GM12878 (cell line): ENCODE results near the gene IGFBP2. TPM values are rescaled to one million over a fixed set of nuclear protein-coding genes. Genes with fewer than 3 reads are reported as not detected.

Experiments used
- ATAC-seq: fragments of 200-7000 bp; cut with Tn5 transposase; 3 replicates; pipeline ENCODE4 v1.9.1; 2020; ENCODE audit warnings: mild to moderate bottlenecking, moderate library complexity
- BruUV-seq: library from RNA; stranded (reverse); fragments of 400-500 nt; replicated peaks from 2 replicates; lab custom pipeline; 2021; lab: Mats Ljungman, UMichigan
- CTCF ChIA-PET: fragments of 300-600 bp; sonication (Branson Sonifier 250); formaldehyde crosslinking; extraction: SDS; loops from one replicate; lab custom pipeline; 2021; ENCODE audit warnings: inconsistent platforms; lab: Yijun Ruan, JAX
- POLR2A ChIA-PET: fragments of 350-600 bp; formaldehyde crosslinking; extraction: SDS; loops from one replicate; lab custom pipeline; 2021; ENCODE audit warnings: inconsistent platforms; lab: Charles Lee
- RAD21 ChIA-PET: fragments of 300-600 bp; sonication (Branson Sonifier 250); formaldehyde crosslinking; loops from one replicate; lab custom pipeline; 2023; ENCODE audit warnings: antibody characterized with exemption; ENCODE audit not compliant: unreplicated experiment; lab: Charles Lee
- SMC1A ChIA-PET: fragments of 300-600 bp; sonication (Branson Sonifier 250); formaldehyde crosslinking; loops from one replicate; lab custom pipeline; 2023; ENCODE audit not compliant: unreplicated experiment, uncharacterized antibody; lab: Charles Lee
- DNase-seq: peaks from one replicate; pipeline ENCODE4 v3.0.0-alpha.2; 2011; ENCODE audit warnings: low read depth, low spot score
- FAIRE-seq: peaks from 3 replicates; lab custom pipeline; 2011; peaks lifted over from hg19 to GRCh38; lab: Jason Lieb, UNC
- H2AFZ ChIP-seq: 2 replicates; pipeline ENCODE4 v1.6.0; 2011; ENCODE audit warnings: low read depth, low read length, control low read depth; ENCODE audit not compliant: control insufficient read depth
- H3K27ac ChIP-seq: 2 replicates; pipeline ENCODE4 v1.5.1; 2011; ENCODE audit warnings: control low read depth; ENCODE audit not compliant: control insufficient read depth, insufficient read depth
- H3K27me3 ChIP-seq, 2 experiments: replicated peaks in 1 of 2; 2 replicates each; pipeline versions ENCODE4 v1.6.0 to v1.6.1; 2011; ENCODE audit warnings: low read length in 1 of 2; ENCODE audit not compliant: control insufficient read depth in 2 of 2, insufficient read depth in 2 of 2
- H3K36me3 ChIP-seq, 2 experiments: 2 replicates each; pipeline ENCODE4 v1.5.1; 2011; ENCODE audit warnings: low read length in 1 of 2; ENCODE audit not compliant: control insufficient read depth in 2 of 2, insufficient read depth in 2 of 2
- H3K4me1 ChIP-seq: 2 replicates; pipeline ENCODE4 v1.6.1; 2011; ENCODE audit warnings: mild to moderate bottlenecking, low read length, moderate library complexity, mixed read lengths; ENCODE audit not compliant: control insufficient read depth, insufficient read depth
- H3K4me2 ChIP-seq: 2 replicates; pipeline ENCODE4 v1.6.0; 2011; ENCODE audit warnings: control low read depth; ENCODE audit not compliant: control insufficient read depth, insufficient read depth
- H3K4me3 ChIP-seq: fragments of 200-600 bp; sonication (generic); 2 replicates; pipeline ENCODE4 v1.5.1; 2016
- H3K79me2 ChIP-seq: 2 replicates; pipeline ENCODE4 v1.6.0; 2011; ENCODE audit warnings: low read length; ENCODE audit not compliant: control insufficient read depth, insufficient read depth
- H3K9ac ChIP-seq: 2 replicates; pipeline ENCODE4 v1.8.0; 2011; ENCODE audit warnings: low read length, control low read depth, mixed read lengths; ENCODE audit not compliant: control insufficient read depth, insufficient read depth
- H3K9me3 ChIP-seq: replicated peaks from 3 replicates; pipeline ENCODE4 v1.5.1; 2011; ENCODE audit warnings: mild to moderate bottlenecking, low read length; ENCODE audit not compliant: control insufficient read depth, insufficient read depth
- H4K20me1 ChIP-seq: 2 replicates; pipeline ENCODE4 v1.6.0; 2011; ENCODE audit not compliant: control insufficient read depth, insufficient read depth
- ATF3 ChIP-seq: IDR thresholded peaks from 2 replicates; pipeline ENCODE4 v1.6.1; 2011; ENCODE audit warnings: low read depth, mild to moderate bottlenecking, low read length, moderate library complexity, borderline replicate concordance; ENCODE audit errors: extremely low read depth
- CREM ChIP-seq: IDR thresholded peaks from 2 replicates; pipeline ENCODE4 v1.6.1; 2014; ENCODE audit warnings: antibody characterized with exemption, low read depth
- RAD21 ChIP-seq: IDR thresholded peaks from 2 replicates; pipeline ENCODE4 v1.6.1; 2011; ENCODE audit warnings: mild to moderate bottlenecking, low read depth, low read length, moderate library complexity; ENCODE audit not compliant: insufficient read depth
- SMC3 ChIP-seq: IDR thresholded peaks from 2 replicates; pipeline ENCODE4 v1.6.1; 2011; ENCODE audit warnings: low read length, improper control_type of control experiment, borderline replicate concordance
- WGBS: methylation state at CpG from one replicate; pipeline ENCODE4 v1.1.6; 2016; ENCODE audit warnings: low lambda C conversion rate; ENCODE audit not compliant: insufficient replicate concordance, insufficient coverage; ENCODE audit errors: missing lambda C conversion rate; 5-methylcytosine and 5-hydroxymethylcytosine counted together
- in situ Hi-C: fragments of 300-500 bp; cut with MboI; formaldehyde crosslinking; loops from 9 replicates; pipeline ENCODE4 v1.14.3; 2018; ENCODE audit warnings: mixed read lengths
- intact Hi-C: fragments of 100-400 bp; cut with micrococcal nuclease; formaldehyde crosslinking; loops from one replicate; pipeline ENCODE4 v1.14.2; 2022; ENCODE audit not compliant: unreplicated experiment
- polyA plus RNA-seq, 11 experiments: library from polyadenylated mRNA; depleted of rRNA in 4 of 11; unstranded in 6 of 11; stranded (reverse) in 5 of 11; fragments of >200 nt; fragmentation: Nextera tagmentation in 4 of 11; fragmentation: Illumina TruSeq in 1 of 11; extraction: Ambion mirVana in 4 of 11; extraction: Trizol in 1 of 11; gene quantifications; 1 replicate in 1 of 11; 2 replicates in 10 of 11; pipeline versions ENCODE4 v1.2.1 to v1.2.3, GENCODE V29; 2011 to 2016; ENCODE audit warnings: inconsistent platforms in 2 of 11, missing spikeins in 2 of 11, low read depth in 1 of 11
- total RNA-seq, 4 experiments: library from RNA; depleted of rRNA in 3 of 4; stranded (reverse); fragments of >200 nt in 3 of 4; fragmentation: Illumina TruSeq in 1 of 4; extraction: Trizol in 1 of 4; gene quantifications; 2 replicates each; pipeline versions ENCODE4 v1.2.1 to v1.2.3, GENCODE V29; 2013 to 2021
- TF ChIP-seq, protein P1 (sequence below), 3 experiments: IDR thresholded peaks in 2 of 3; conservative IDR thresholded peaks in 1 of 3; 2 replicates each; pipeline ENCODE4 v1.5.1; 2011; ENCODE audit warnings: low read depth in 3 of 3, low read length in 3 of 3, mild to moderate bottlenecking in 3 of 3, control low read depth in 2 of 3, moderate library complexity in 2 of 3, inconsistent platforms in 1 of 3, mixed read lengths in 1 of 3; ENCODE audit not compliant: control insufficient read depth in 2 of 3, insufficient read depth in 1 of 3; ENCODE audit errors: extremely low read depth in 1 of 3

The IGFBP2 gene
- total and polyA plus RNA-seq, 10 of the 15 experiments (the other 5 are each of a cell fraction or from before 2014, with no cell fraction given): 0.11 to 1.5 (median 0.38) TPM; not detected in 5

- no peak overlapping the region for H3K9ac ChIP-seq
- H3K36me3 ChIP-seq: no peaks in the 10 kb centered on the region
- in situ Hi-C loops: no loop called here
- H3K79me2 ChIP-seq: no peaks in the 10 kb centered on the region
- TF ChIP-seq CREM: no peak
- no peak for TF ChIP-seq ATF3
- TF ChIP-seq SMC3: peak; percentile 34; the same call in 1 of the 2 replicates
- TF ChIP-seq, protein P1, sequence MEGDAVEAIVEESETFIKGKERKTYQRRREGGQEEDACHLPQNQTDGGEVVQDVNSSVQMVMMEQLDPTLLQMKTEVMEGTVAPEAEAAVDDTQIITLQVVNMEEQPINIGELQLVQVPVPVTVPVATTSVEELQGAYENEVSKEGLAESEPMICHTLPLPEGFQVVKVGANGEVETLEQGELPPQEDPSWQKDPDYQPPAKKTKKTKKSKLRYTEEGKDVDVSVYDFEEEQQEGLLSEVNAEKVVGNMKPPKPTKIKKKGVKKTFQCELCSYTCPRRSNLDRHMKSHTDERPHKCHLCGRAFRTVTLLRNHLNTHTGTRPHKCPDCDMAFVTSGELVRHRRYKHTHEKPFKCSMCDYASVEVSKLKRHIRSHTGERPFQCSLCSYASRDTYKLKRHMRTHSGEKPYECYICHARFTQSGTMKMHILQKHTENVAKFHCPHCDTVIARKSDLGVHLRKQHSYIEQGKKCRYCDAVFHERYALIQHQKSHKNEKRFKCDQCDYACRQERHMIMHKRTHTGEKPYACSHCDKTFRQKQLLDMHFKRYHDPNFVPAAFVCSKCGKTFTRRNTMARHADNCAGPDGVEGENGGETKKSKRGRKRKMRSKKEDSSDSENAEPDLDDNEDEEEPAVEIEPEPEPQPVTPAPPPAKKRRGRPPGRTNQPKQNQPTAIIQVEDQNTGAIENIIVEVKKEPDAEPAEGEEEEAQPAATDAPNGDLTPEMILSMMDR (IDR thresholded peaks at IDR 0.05 in 2 of 3, conservative IDR thresholded peaks at IDR 0.05 in 1 of 3; ENCODE audit: control insufficient read depth in 2 of 3, extremely low read depth in 1 of 3, insufficient read depth in 1 of 3, low read depth in 3 of 3, low read length in 3 of 3): peak; percentile 19 to 57 (median 46); a peak in 5 of 6 replicates
- peak; percentile 25; the same call in 1 of the 2 replicates for TF ChIP-seq RAD21
- TF ChIP-seq, all 136 proteins: peak for 3
- Histone ChIP-seq H2AFZ (no peak overlapping the region), H3K4me2 (no peak overlapping the region), H3K4me3 (no peak overlapping the region), H3K9me3 (no peaks in the 10 kb centered on the region), H3K4me1 (no peaks in the 10 kb centered on the region), H3K27ac (no peak overlapping the region), H4K20me1 (no peaks in the 10 kb centered on the region), H3K27me3 (peaks cover 6 to 7% of the 10 kb centered on the region in 2 experiments)
- ATAC-seq: peak; percentile 62
- no peak for FAIRE-seq
- ChIA-PET RAD21 (interaction anchor here (1.1 kb wide), 1 partner anchor 1025 kb away, joined by 3 read pairs; no protein-coding TSS in a partner anchor), POLR2A (no interaction called here), CTCF (interaction anchor here (0.7 to 1.2 kb wide), 2 partner anchors 12 to 823 kb away, joined by 3 read pairs; no protein-coding TSS in a partner anchor), SMC1A (interaction anchor here (1.3 kb wide), 1 partner anchor 1025 kb away, joined by 3 read pairs; no protein-coding TSS in a partner anchor)
- no peak for DNase-seq
- no TSS peak for BruUV-seq
- intact Hi-C loops: no loop called here
- WGBS: 3% methylated on average over 4 of the region's 4 CpGs
Measured at GRCh38 chr2:216687646-216688045, 54.4 kb downstream of the IGFBP2 start.
